KG1 (cell line): ENCODE results near the gene CD300LG.
"Not testable (repeated sequence)": the region's sequence is repeated elsewhere in the genome, so short reads cannot be mapped to it uniquely, and the experiment has no call there.

Experiments used
- DNase-seq: peaks from one replicate; lab custom pipeline; 2025; lab: John Stamatoyannopoulos, UW

Gene CD300LG

DNA sequence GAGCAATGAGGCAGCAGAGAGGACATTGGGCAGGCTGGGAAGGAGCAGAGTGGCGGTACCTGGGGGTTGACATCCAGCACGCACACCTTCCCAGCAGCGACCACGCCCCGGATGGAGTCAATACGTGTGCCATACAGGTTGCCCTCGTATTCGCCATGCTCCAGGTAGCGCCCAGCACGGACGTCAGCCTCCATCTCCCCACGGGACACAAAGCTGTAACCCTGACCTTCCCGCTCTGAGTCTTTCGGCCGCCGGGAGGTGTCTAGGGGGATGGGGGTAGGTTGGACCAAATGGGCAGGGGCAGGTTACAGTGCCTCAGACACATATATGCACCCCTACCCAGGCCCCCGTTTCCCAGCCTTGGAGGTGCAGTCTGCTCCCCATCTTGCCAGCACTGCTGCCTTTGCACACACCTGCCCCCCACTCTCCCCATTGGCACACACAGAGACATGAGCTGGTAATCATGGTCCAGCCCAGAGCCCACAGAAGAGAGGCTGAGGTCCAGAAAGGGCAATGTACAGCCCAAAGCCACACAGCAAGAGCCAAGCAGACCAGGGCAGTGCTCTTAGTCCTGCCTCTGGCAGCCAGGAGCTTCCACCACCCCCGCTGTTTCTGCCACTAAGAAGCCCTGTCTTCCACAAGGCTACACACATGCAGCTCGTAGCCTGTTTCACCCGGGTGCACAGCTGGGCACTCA lies 32.9 kb downstream of the CD300LG start:
- no peak for DNase-seq

- no peak for DNase-seq
These were observed 33.5 kb downstream of the CD300LG start for GRCh38 chr17:43880420-43880991.

- DNase-seq, result no peak
These were observed 34.2 kb downstream of the CD300LG start for GRCh38 chr17:43881181-43881580.

DNA sequence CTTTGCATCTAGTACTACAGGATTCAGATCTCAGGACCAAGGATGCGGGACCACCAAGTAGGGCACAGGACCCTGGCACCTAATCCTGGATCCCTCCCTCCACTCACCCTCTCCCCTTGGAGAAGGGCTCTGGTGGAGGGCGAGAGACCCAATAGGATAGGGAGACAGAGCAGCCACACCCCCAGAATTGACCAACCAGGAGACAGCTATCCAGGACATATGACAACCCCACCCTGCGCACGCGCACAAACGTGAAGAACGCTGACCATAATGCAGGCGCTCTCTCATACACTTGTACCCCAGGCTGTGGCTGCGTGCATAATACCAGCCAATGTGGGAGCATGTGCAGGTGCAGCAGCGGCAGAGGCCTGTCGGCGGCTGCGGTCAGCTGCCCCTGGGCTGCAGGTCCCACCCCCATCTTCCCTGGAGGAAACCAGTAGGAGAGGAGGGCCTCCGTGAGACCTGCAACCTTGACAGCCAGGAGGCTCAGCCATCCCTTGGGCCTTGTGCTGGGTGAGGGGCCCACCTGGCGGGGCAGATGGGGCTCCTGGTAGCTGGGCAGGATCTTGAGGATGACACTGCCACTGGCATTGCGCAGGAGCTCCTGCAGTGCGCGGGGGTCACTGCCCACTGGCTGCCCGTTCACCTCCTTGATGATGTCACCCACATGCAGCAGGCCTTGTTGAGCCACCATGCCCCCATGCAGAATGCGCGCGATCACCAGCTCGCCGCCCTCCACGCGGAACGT lies 35.0 kb downstream of the CD300LG start:
- no peak for DNase-seq

- DNase-seq, result no peak
These were observed 35.9 kb downstream of the CD300LG start for GRCh38 chr17:43882761-43883415.

DNA sequence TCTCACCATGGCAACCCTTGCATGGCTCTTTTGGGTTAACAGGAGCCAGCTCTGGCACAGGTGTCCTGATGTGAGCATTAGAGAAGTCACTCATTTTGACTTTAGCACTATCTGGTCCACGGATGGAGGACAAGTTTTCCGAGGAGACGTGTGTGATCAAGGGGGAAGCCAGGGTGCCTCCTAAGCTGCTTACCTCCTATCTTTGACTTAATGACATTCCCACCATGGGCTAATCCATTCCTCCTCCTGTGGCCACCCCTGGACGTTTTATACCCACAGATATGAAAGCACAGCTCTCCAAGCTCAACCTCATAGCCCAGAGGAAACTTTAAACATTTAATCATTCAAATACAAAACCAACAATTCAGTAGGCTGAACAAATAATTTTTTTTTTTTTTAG lies 41.6 kb downstream of the CD300LG start:
- no peak for DNase-seq

- no peak for DNase-seq
These were observed 43.3 kb downstream of the CD300LG start for GRCh38 chr17:43890240-43890639.

GRCh38 chr17:43891851-43892646 lies 45.1 kb downstream of the CD300LG start:
- no peak for DNase-seq

DNA sequence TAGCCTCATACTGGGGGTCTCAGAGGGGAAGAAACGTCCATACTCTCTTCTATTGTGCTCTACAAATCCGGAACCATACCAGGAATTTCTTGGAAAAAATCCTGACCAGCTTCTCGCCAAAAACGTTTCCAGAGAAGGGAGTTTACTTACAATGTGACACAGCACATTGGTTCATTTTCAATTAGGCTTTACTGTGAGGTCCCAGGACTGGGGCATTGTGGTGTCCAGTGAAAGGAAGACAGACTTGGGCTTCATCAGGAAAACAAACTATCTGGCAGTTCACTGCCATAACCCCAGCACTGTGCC lies 45.6 kb downstream of the CD300LG start:
- no peak for DNase-seq

GRCh38 chr17:43894494-43894893 lies 47.5 kb downstream of the CD300LG start:
- not testable (repeated sequence) for DNase-seq

GRCh38 chr17:43897831-43898230 lies 50.9 kb downstream of the CD300LG start:
- DNase-seq, result no peak

DNA sequence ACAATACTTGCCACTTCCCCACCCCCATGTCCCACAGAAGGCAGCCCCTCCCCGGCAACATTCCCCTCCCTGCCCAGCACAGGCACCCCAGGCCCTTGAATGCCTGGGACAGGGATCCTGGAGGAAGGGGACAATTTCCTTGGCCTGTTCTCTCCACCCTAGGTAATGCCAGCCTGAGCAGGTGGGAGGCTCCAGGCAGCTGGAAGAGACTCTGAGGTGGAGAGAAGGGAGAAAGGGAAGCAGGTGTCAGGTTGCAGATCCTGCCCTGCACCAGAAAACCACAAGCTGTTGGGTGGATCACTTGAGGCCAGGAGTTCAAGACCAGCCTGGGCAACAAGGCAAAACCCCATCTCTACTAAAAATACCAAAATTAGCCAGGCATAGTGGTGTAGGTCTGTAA lies 51.5 kb downstream of the CD300LG start:
- no peak for DNase-seq

DNA sequence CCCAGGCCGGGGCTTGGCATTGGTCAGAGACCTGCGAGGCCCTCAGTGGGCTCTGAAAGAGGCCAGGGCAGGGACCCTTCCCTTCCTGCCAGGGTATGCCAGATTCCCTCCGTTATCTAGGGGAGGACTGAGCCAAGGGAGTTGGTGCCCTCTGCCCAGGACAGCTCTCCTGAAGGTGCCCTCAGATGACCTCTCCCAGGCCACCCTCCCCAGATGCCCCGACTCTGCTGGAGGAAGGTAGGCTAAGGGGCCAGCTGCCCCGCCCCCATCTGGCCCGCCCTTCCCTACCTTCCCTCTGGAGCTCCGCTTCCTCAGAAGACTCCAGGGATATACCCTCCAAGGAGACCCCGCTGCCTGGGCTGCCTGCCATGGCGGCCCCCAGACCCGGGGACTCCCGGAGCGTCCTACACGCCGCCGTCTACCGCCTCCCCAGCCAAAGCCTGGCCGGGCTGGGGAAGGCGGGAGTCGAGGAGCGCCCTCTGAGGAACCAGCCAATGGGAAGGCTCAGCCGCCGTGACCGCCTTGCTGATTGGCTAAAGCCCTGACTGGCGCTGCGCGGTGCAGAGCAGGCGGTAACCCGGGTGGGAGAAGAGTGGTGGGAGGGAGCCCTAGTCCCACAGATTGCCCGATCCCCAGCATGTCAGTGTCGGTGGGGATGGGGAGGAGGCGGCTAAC lies 53.3 kb downstream of the CD300LG start:
- DNase-seq, result no peak

DNA sequence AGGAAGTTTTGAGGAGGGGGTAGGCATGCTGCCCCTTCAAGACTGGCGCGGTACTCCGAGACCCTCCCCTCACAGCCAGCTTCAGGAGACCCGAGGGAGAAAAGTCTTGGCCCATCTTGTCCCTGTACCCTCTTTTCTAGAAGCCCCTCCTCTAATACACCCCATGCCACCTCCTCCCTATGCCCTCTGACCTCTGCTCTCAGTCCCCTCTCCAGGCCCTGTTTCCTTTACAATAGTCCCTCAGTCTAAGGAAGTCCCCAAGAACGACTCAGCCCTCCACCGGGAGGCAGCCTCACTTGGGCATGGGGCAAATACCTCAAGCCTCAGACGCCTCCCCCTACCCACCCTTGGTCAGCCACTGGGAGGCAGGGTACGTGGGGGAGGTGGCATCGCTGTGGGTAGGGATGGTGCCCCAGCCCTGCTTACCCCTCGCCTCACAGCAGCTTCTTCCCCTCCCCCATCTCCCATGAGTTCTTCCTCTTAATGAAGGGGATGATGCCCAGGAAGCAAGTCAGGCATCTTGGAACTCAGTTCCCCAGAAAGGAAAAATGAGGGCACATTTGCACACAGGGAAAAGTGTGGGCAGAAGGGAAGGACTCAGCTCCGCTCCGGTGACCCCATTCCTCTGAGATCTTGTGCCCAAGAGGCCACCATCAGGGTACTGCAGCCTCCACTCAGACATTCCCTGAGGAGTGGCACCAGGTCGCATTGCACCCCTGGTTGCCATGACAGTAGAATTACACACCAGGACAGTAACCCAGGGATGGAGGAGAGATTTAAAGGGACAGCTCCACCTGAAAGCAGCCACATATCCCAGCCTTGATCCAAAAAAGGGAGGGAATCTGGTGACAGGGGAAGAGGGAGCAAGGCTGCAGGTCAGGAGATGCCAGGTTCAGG lies 54.1 kb downstream of the CD300LG start:
- no peak for DNase-seq

GRCh38 chr17:43901861-43902589 lies 55.0 kb downstream of the CD300LG start:
- no peak for DNase-seq

DNA sequence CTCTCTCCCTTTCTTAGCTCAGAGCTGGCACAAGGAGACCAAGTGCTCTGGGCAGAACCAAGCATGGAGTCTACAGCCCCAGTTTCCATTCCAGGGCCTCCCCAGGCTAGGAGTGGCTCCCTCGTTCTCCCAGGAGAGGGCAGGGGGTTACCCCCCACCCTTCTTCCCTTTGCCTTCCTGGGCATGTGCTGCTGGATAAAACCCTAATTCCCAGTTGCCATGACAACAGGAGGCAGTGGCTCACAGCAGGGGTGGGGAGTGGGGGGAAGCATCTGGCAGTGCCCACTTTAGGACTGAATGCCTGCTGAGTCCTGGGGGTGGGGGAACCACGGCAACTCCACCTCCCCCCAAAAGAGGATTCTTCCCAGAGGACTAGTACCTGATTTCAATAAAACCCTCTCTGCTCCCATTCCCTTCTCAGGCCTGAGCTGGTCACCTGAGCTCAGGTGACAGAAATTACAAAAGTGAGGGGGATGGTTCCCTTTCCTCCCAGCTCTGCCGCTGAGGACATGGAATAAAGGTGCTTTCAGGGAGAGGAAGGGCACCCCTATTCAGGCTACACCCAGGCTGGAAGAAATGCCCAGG lies 58.5 kb downstream of the CD300LG start:
- DNase-seq, result no peak

DNA sequence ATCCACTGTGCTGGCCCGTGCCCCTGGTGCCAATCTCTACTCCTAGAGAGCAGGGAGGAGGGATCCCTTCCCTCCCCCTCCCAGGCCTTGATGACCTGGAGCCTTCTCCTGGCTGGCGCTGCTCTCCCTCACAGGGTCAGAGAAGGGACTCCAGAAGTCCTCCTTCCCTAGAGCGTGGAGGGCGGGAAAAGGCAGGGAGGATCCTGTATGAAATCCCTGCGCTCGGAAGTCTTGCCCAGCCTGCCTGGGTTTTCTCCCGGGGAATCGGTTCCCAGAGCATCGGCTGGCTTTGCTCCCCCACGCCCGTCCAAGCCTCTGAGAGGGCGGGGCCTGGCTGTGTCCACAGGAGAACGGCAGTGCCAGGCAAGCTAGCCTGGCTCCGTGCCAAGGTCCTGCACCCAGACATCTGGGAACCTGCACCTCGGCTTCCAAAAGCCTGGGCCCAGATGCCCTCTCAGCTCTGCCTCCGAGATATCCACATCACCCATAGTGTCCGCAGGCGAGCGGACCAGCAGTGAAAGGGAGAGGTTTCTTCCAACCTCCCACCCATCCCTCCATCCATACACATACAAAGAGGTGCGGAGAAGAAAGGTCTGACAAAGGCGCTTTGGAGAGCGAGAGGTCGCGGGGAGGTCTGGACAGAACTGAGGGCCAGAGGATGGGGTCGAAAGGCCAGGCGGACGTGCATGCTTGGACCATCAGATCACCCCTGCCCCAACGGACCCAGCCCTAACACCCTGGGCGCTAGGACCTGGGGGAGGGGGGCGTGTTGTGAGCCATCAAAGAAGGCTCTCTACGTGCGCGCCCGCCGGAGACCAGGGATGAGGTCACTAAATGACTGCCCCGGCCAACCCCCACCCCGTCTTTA lies 59.2 kb downstream of the CD300LG start:
- no peak for DNase-seq

GRCh38 chr17:43906951-43907424 lies 60.0 kb downstream of the CD300LG start:
- no peak for DNase-seq
